Measurements from ENCODE around the gene AFDN. TPM values are rescaled to one million over a fixed set of nuclear protein-coding genes. Genes with fewer than 3 reads are reported as not detected.
A peak's percentile ranks its signal among the peaks of the same experiment; 100 is the strongest.

The AFDN gene
- total RNA-seq, 1 donor = 29.2 TPM

- H3K4me3 ChIP-seq (ENCODE audit: low read depth, low read length) = no peak overlapping the region
- no peak for DNase-seq (ENCODE audit: low read depth)
- TF ChIP-seq CTCF (IDR thresholded peaks at IDR 0.05; ENCODE audit: insufficient read depth, low read length) = no peak
Measured at GRCh38 chr6:167817016-167817415, 9.7 kb upstream of the AFDN start.

GRCh38 chr6:167817729-167818128 lies 9.0 kb upstream of the AFDN start:
- no peak for DNase-seq (ENCODE audit: low read depth)
- H3K4me3 ChIP-seq (ENCODE audit: low read depth, low read length) = no peak overlapping the region
- TF ChIP-seq CTCF (IDR thresholded peaks at IDR 0.05; ENCODE audit: insufficient read depth, low read length) = no peak

- no peak for TF ChIP-seq CTCF (IDR thresholded peaks at IDR 0.05; ENCODE audit: insufficient read depth, low read length)
- DNase-seq (ENCODE audit: low read depth) = no peak
- no peak overlapping the region for H3K4me3 ChIP-seq (ENCODE audit: low read depth, low read length)
Measured at GRCh38 chr6:167819576-167819975, 7.1 kb upstream of the AFDN start.

GRCh38 chr6:167820681-167821080 lies 6.0 kb upstream of the AFDN start:
- no peak for TF ChIP-seq CTCF (IDR thresholded peaks at IDR 0.05; ENCODE audit: insufficient read depth, low read length)
- no peak for DNase-seq (ENCODE audit: low read depth)
- no peak overlapping the region for H3K4me3 ChIP-seq (ENCODE audit: low read depth, low read length)

- peak; percentile 40 for DNase-seq (ENCODE audit: low read depth)
- no peak for TF ChIP-seq CTCF (IDR thresholded peaks at IDR 0.05; ENCODE audit: insufficient read depth, low read length)
- H3K4me3 ChIP-seq (ENCODE audit: low read depth, low read length) = no peak overlapping the region
Measured at GRCh38 chr6:167824591-167825331, 1.9 kb upstream of the AFDN start.

- no peak for TF ChIP-seq CTCF (IDR thresholded peaks at IDR 0.05; ENCODE audit: insufficient read depth, low read length)
- DNase-seq (ENCODE audit: low read depth) = peak; percentile 19
Measured at GRCh38 chr6:167825332-167826229, 1.1 kb upstream of the AFDN start.

More at GRCh38 chr6:167825332-167826229, 1.1 kb upstream of the AFDN start:
- peak overlapping the region; percentile 75 for H3K4me3 ChIP-seq (ENCODE audit: low read depth, low read length)
